ENCODE data around the gene DDX23. TPM values are rescaled to one million over a fixed set of nuclear protein-coding genes. Genes with fewer than 3 reads are reported as not detected.
A peak's percentile ranks its signal among the peaks of the same experiment; 100 is the strongest.

Gene DDX23
- polyA plus RNA-seq, 1 of the 3 experiments (the other 2 are of a cell fraction), result 50.4 TPM

DNA sequence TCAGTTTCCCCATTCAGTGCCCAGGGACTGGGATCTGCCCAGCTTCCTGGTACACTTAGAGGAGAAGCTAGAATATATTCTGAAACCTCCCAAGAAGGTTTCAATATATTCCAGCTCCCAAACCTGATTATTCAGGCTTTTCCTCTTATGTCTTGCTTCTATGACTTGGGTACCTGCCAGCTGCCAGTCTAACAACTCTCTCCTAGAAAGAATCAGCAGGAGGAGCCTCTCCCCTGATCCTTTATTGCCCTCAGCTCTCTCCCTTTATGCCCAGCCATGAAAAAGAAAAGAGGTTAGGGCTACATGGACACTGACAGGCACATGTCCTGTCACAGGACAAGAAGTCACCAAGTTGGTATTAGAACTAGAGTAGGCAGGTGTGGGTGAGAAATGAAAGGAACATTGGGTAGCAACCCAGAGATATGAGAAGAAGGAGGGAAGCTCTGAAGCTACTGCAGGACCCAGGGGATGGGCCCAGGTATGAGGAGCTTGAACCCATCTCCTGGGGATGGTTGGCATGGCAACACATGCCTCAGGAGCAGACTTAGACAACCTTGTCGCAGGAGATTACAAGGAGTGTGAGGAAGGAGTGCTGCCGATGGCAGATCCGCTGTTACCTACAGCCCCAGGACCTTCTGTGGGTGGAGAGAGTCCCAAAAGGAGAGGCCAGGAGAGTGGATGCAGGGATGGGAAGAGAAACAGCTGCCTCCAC, 35.7 kb downstream of the DDX23 start (continued):
- TF ChIP-seq, protein P1, sequence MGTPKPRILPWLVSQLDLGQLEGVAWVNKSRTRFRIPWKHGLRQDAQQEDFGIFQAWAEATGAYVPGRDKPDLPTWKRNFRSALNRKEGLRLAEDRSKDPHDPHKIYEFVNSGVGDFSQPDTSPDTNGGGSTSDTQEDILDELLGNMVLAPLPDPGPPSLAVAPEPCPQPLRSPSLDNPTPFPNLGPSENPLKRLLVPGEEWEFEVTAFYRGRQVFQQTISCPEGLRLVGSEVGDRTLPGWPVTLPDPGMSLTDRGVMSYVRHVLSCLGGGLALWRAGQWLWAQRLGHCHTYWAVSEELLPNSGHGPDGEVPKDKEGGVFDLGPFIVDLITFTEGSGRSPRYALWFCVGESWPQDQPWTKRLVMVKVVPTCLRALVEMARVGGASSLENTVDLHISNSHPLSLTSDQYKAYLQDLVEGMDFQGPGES (IDR thresholded peaks at IDR 0.05; ENCODE audit: low read depth, low read length), result no peak
- no peak for TF ChIP-seq TEAD4 (IDR thresholded peaks at IDR 0.05; ENCODE audit: borderline replicate concordance, insufficient read depth)
- no peak for TF ChIP-seq RFX5 (IDR thresholded peaks at IDR 0.05; ENCODE audit: low read length)
- TF ChIP-seq CHD2 (IDR thresholded peaks at IDR 0.05; ENCODE audit: low read length, partially characterized antibody), result no peak
- TF ChIP-seq EZH2phosphoT487 (IDR thresholded peaks at IDR 0.05; ENCODE audit: borderline replicate concordance, low read depth), result no peak
- TF ChIP-seq GATA2 (CRISPR knock-in tag; IDR thresholded peaks at IDR 0.05), result no peak

GRCh38 chr12:48815126-48816110, 36.5 kb downstream of the DDX23 start:
- Histone ChIP-seq H3K27ac (ENCODE audit: low read depth in 2 of 2, low read length in 1 of 2) (peak overlapping the region; percentile 80 to 87), H4K20me1 (ENCODE audit: insufficient read depth) (no peaks in the 10 kb centered on the region), H2AFZ (ENCODE audit: low read depth) (peak overlapping the region; percentile 74), H3K36me3 (replicated peaks in 1 of 2; ENCODE audit: control insufficient read depth in 1 of 2, insufficient read depth in 2 of 2, low read length in 1 of 2) (no peaks in the 10 kb centered on the region), H3K79me2 (ENCODE audit: insufficient read depth) (peaks cover 22% of the 10 kb centered on the region), H3K4me2 (peak overlapping the region; percentile 97), H3K4me1 (ENCODE audit: control insufficient read depth in 1 of 2, insufficient read depth in 2 of 2, low read depth in 1 of 2, low read length in 1 of 2) (peaks cover 23 to 46% of the 10 kb centered on the region in 2 experiments; a peak in 3 of 4 replicates), H3K4me3 (ENCODE audit: low read depth in 2 of 2, low read length in 1 of 2) (peak overlapping the region; percentile 68 to 75), H3K27me3 (ENCODE audit: insufficient read depth) (no peaks in the 10 kb centered on the region), H3K9me3 (no peaks in the 10 kb centered on the region), H3K9ac (peak overlapping the region; percentile 76), H3K9me2 (no peaks in the 10 kb centered on the region), H3F3A (replicated peaks; ENCODE audit: insufficient read depth) (peaks cover 6% of the 10 kb centered on the region)
- 3% methylated on average over 37 of the region's 54 CpGs for WGBS (ENCODE audit: low lambda C conversion rate)
- ChIA-PET POLR2A (interaction anchor here (0.6 to 1.3 kb wide), 3 partner anchors 14 to 50 kb away, joined by 3 to 6 read pairs (median 5); no protein-coding TSS in a partner anchor), CTCF (interaction anchor here (0.6 to 6.9 kb wide), 41 partner anchors 8 to 429 kb away, joined by 3 to 118 read pairs (median 5); partner anchors contain the start of genes ADCY6, DDX23 and KANSL2)
- TF ChIP-seq ELF1 (IDR thresholded peaks at IDR 0.05) (peak; percentile 42; the same call in 1 of the 2 replicates), TAF1 (IDR thresholded peaks at IDR 0.05; ENCODE audit: borderline replicate concordance, low read depth, low read length) (peak; percentile 51), RFX5 (IDR thresholded peaks at IDR 0.05; ENCODE audit: low read length) (no peak), POLR2AphosphoS5 (IDR thresholded peaks at IDR 0.05; ENCODE audit: low read depth, low read length) (peak; percentile 82), MXI1 (IDR thresholded peaks at IDR 0.05; ENCODE audit: low read depth, low read length) (peak; percentile 92), SMC3 (IDR thresholded peaks at IDR 0.05; ENCODE audit: low read depth, low read length) (no peak), SIN3A (IDR thresholded peaks at IDR 0.05; ENCODE audit: borderline replicate concordance, low read depth, low read length) (0 out of 2 replicates have a peak, but pooled peaks have one; percentile 28), MEF2A (IDR thresholded peaks at IDR 0.05; ENCODE audit: borderline replicate concordance, low read depth) (no peak), YY1 (IDR thresholded peaks at IDR 0.05; ENCODE audit: low read depth) (peak; percentile 15; the same call in 1 of the 2 replicates), GABPA (IDR thresholded peaks at IDR 0.05; ENCODE audit: low read depth) (0 out of 2 replicates have a peak, but pooled peaks have one; percentile 14), GATA2 (CRISPR knock-in tag; IDR thresholded peaks at IDR 0.05) (no peak), REST (IDR thresholded peaks at IDR 0.05; ENCODE audit: low read depth, low read length) (no peak)
- TF ChIP-seq, protein P2, sequence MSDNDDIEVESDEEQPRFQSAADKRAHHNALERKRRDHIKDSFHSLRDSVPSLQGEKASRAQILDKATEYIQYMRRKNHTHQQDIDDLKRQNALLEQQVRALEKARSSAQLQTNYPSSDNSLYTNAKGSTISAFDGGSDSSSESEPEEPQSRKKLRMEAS (IDR thresholded peaks at IDR 0.05; ENCODE audit: low read depth), result peak; percentile 90
- peak; percentile 89 for DNase-seq

Data from SK-N-SH (cell line).